Spleen (tissue), 11 donors: Measurements from ENCODE around the gene SEPHS1. TPM values are rescaled to one million over a fixed set of nuclear protein-coding genes. Genes with fewer than 3 reads are reported as not detected.

ENCODE experiments used
- DNase-seq: peaks from one replicate; pipeline ENCODE4 v3.0.0-alpha.2; 2020
- H3K27ac ChIP-seq, 8 donors: fragments of 200-600 bp; sonication (generic) in 7 of 8; 1 replicate in 4 of 8; 2 replicates in 4 of 8; pipeline versions ENCODE4 v1.5.0 to v1.8.0; 2016 to 2021; ENCODE audit warnings: inconsistent platforms in 4 of 8, mild to moderate bottlenecking in 4 of 8, moderate library complexity in 1 of 8
- H3K27me3 ChIP-seq, 7 donors: fragments of 200-600 bp; sonication (generic) in 6 of 7; replicated peaks in 1 of 7; 1 replicate in 4 of 7; 2 replicates in 3 of 7; pipeline versions ENCODE4 v1.5.0 to v1.8.0; 2016 to 2021; ENCODE audit warnings: inconsistent platforms in 3 of 7, mild to moderate bottlenecking in 1 of 7
- H3K36me3 ChIP-seq, 6 donors: fragments of 200-600 bp; sonication (generic) in 5 of 6; 1 replicate in 4 of 6; 2 replicates in 2 of 6; pipeline versions ENCODE4 v1.5.0 to v1.8.0; 2016 to 2021; ENCODE audit warnings: inconsistent platforms in 2 of 6
- H3K4me1 ChIP-seq, 6 donors: fragments of 200-600 bp; sonication (generic) in 5 of 6; 1 replicate in 3 of 6; 2 replicates in 3 of 6; pipeline versions ENCODE4 v1.5.0 to v1.8.0; 2016 to 2021; ENCODE audit warnings: inconsistent platforms in 3 of 6
- H3K4me3 ChIP-seq, 8 donors: fragments of 200-600 bp; sonication (generic) in 7 of 8; 1 replicate in 4 of 8; 2 replicates in 4 of 8; pipeline versions ENCODE4 v1.5.0 to v1.8.0; 2016 to 2021; ENCODE audit warnings: inconsistent platforms in 4 of 8, mild to moderate bottlenecking in 4 of 8, moderate library complexity in 2 of 8
- H3K9me3 ChIP-seq, 8 donors: fragments of 200-600 bp; sonication (generic) in 7 of 8; 1 replicate in 4 of 8; 2 replicates in 4 of 8; pipeline versions ENCODE4 v1.5.0 to v1.8.0; 2016 to 2021; ENCODE audit warnings: inconsistent platforms in 4 of 8
- CTCF ChIP-seq, 11 experiments: fragments of 200-600 bp in 7 of 11; fragments of 450-650 bp in 4 of 11; sonication (generic) in 4 of 11; IDR thresholded peaks in 8 of 11; conservative IDR thresholded peaks in 3 of 11; 1 replicate in 7 of 11; 2 replicates in 4 of 11; pipeline versions ENCODE4 v1.4.0 to v1.8.0; 2016 to 2021; ENCODE audit warnings: antibody characterized with exemption in 11 of 11, inconsistent platforms in 4 of 11, mild to moderate bottlenecking in 1 of 11
- POLR2A ChIP-seq, 3 donors: fragments of 450-650 bp; IDR thresholded peaks; one replicate each; pipeline ENCODE4 v1.5.1; 2017; ENCODE audit warnings: antibody characterized with exemption in 3 of 3, mild to moderate bottlenecking in 1 of 3
- POLR2AphosphoS5 ChIP-seq, 3 donors: sonication (generic); formaldehyde crosslinking; IDR thresholded peaks; one replicate each; pipeline ENCODE4 v1.5.1; 2017; ENCODE audit warnings: antibody characterized with exemption in 3 of 3
- WGBS, 5 donors: extraction: QIAGEN DNeasy Blood & Tissue Kit in 3 of 5; methylation state at CpG; one replicate each; pipeline versions ENCODE4 v1.1.5 to v1.1.7; 2013 to 2018; 5-methylcytosine and 5-hydroxymethylcytosine counted together
- intact Hi-C: fragments of 100-400 bp; cut with DNase I; formaldehyde crosslinking; loops from one replicate; pipeline ENCODE4 v1.15.0; 2023; ENCODE audit warnings: low total_unique reads
- polyA plus RNA-seq, 3 donors: library from polyadenylated mRNA; stranded (reverse); fragments of 200-250 nt; gene quantifications; one replicate each; pipeline ENCODE4 v1.2.1, GENCODE V29; 2013
- total RNA-seq, 7 donors: library from RNA; depleted of rRNA in 3 of 7; stranded (reverse); fragments of >200 nt in 3 of 7; fragmentation: NEBNext Ultra II Directional in 4 of 7; extraction: Animal tissue kit (Norgen Biotek cat#: 25700) in 4 of 7; gene quantifications; one replicate each; pipeline versions ENCODE4 v1.1.0 to v1.2.1, GENCODE V29; 2016 to 2021
- donor health status: healthy with polysubstance abuse.
- donor health status: DM: no; HTN: no; CAD: no; lungs with moderate emphysema.
- donor health status: DM: no; HTN: no; CAD: no.
- donor health status: Bipolar disorder and iron deficiency.
- donor health status: healthy.
- donor health status: DM: no; HTN: no; CAD: no.
- donor health status: DM: yes; HTN: yes; CAD: no.

The SEPHS1 gene
- total and polyA plus RNA-seq, 10 donors: 15.4 to 44.0 (median 28.0) TPM

DNA sequence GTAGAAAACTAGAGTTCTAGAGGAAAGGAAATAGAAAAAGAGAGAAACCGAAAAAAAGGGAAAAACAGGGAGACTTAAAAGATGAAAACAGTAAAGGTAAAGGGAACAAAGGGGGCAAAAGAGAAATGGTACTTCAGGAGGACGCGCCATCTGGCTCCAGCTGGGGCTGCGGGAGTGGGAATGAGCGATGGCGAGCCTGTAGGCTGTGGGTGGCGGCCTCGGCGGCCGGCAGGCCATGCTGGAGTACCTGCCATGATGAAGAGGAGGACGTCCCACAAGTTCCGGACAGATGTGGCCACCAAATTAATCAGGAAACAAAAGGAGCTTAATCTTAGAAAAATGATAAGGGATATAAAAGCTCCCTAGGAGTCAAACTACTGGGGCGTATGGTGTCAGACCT lies 26.5 kb downstream of the SEPHS1 start:
- intact Hi-C loops: no loop called here
- Histone ChIP-seq H3K9me3 (no peaks in the 10 kb centered on the region), H3K36me3 (peaks cover 5 to 93% (median 62%) of the 10 kb centered on the region in 6 donors), H3K4me3 (no peak overlapping the region), H3K27me3 (no peaks in the 10 kb centered on the region), H3K4me1 (peaks cover 0 to 3% (median 0%) of the 10 kb centered on the region in 6 donors), H3K27ac (no peak overlapping the region)
- WGBS, 5 donors: 92 to 97% (median 96%) methylated on average over 13 of the region's 13 CpGs
- TF ChIP-seq POLR2AphosphoS5 (IDR thresholded peaks at IDR 0.05): peak in 1 of 3 donors; percentile 9
- TF ChIP-seq POLR2A (IDR thresholded peaks at IDR 0.05): no peak
- DNase-seq: no peak

- TF ChIP-seq POLR2AphosphoS5 (IDR thresholded peaks at IDR 0.05) (no peak), CTCF (IDR thresholded peaks at IDR 0.05 in 8 of 11, conservative IDR thresholded peaks at IDR 0.05 in 3 of 11) (no peak), POLR2A (IDR thresholded peaks at IDR 0.05) (no peak)
- WGBS, 5 donors: 86 to 96% (median 93%) methylated on average over 7 of the region's 7 CpGs
Observed at GRCh38 chr10:13319166-13319565, 28.9 kb downstream of the SEPHS1 start.

GRCh38 chr10:13317474-13317873 lies 30.6 kb downstream of the SEPHS1 start:
- intact Hi-C loops: no loop called here
- H3K9me3 ChIP-seq: no peaks in the 10 kb centered on the region
- no peak overlapping the region for H3K4me3 ChIP-seq
- H3K27ac ChIP-seq: no peak overlapping the region
- WGBS, 5 donors: 64 to 79% (median 75%) methylated on average over 6 of the region's 6 CpGs
- TF ChIP-seq CTCF (IDR thresholded peaks at IDR 0.05 in 8 of 11, conservative IDR thresholded peaks at IDR 0.05 in 3 of 11) (peak in 1 of 11 experiments; percentile 14), POLR2A (IDR thresholded peaks at IDR 0.05) (no peak), POLR2AphosphoS5 (IDR thresholded peaks at IDR 0.05) (peak in 2 of 3 donors; percentile 54 to 55)
- H3K27me3 ChIP-seq: no peaks in the 10 kb centered on the region
- H3K36me3 ChIP-seq: peaks cover 2 to 52% (median 36%) of the 10 kb centered on the region in 6 donors
- H3K4me1 ChIP-seq: peaks cover 0 to 3% (median 0%) of the 10 kb centered on the region in 6 donors
- peak; percentile 78 for DNase-seq

More at GRCh38 chr10:13319166-13319565, 28.9 kb downstream of the SEPHS1 start:
- H3K9me3 ChIP-seq: no peaks in the 10 kb centered on the region
- H3K27ac ChIP-seq: no peak overlapping the region
- intact Hi-C loops: no loop called here
- H3K27me3 ChIP-seq: no peaks in the 10 kb centered on the region
- H3K4me3 ChIP-seq: no peak overlapping the region
- DNase-seq: no peak
- H3K4me1 ChIP-seq: peaks cover 0 to 3% (median 0%) of the 10 kb centered on the region in 6 donors
- peaks cover 5 to 69% (median 46%) of the 10 kb centered on the region in 6 donors for H3K36me3 ChIP-seq

DNA sequence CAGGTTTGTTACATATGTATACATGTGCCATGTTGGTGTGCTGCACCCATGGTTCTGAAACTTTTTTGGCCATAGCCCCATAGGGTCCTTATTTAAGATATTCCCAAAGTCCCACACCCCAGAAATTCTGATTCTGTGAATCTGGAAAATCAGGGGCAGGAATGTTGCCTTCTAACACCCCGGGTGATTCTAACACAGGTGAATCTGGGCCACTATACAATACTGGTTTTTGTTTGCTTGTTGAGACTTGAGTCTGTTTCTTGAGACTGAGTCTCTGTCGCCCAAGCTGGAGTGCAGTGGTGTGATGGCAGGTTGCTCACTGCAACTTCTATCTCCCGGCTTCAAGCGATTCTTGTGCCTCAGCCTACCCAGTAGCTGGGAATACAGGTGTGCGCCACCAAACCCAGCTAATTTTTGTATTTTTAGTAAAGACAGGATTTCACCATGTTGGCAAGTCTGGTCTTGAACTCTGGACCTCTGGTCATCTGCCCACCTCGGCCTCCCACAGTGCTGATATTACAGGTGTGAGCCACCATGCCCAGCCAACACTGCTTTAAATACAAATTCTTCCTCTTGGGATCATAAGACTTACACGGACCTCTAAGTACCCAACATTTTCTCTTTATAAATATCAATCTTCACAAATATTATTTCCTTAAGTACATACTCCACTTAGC lies 31.3 kb downstream of the SEPHS1 start:
- intact Hi-C loops: no loop called here

More for the DNA sequence above, 31.3 kb downstream of the SEPHS1 start:
- peaks cover 0 to 3% (median 0%) of the 10 kb centered on the region in 6 donors for H3K4me1 ChIP-seq
- no peak for DNase-seq
- peaks cover 0 to 45% (median 29%) of the 10 kb centered on the region in 6 donors for H3K36me3 ChIP-seq
- no peaks in the 10 kb centered on the region for H3K9me3 ChIP-seq
- TF ChIP-seq POLR2A (IDR thresholded peaks at IDR 0.05) (no peak), POLR2AphosphoS5 (IDR thresholded peaks at IDR 0.05) (no peak), CTCF (IDR thresholded peaks at IDR 0.05 in 8 of 11, conservative IDR thresholded peaks at IDR 0.05 in 3 of 11) (no peak)
- WGBS, 5 donors: 90 to 97% (median 92%) methylated on average over 7 of the region's 7 CpGs
- no peaks in the 10 kb centered on the region for H3K27me3 ChIP-seq
- no peak overlapping the region for H3K4me3 ChIP-seq
- H3K27ac ChIP-seq: no peak overlapping the region
